ENCODE data around the gene HEXD. TPM values are rescaled to one million over a fixed set of nuclear protein-coding genes. Genes with fewer than 3 reads are reported as not detected.
A peak's percentile ranks its signal among the peaks of the same experiment; 100 is the strongest.

The HEXD gene
- total and polyA plus RNA-seq, 4 experiments from 2014 or later = 12.6 to 113 (median 60.2) TPM

GRCh38 chr17:82433560-82434215 lies 15.5 kb downstream of the HEXD start:
- peaks cover 5% of the 10 kb centered on the region for H3K36me3 ChIP-seq (ENCODE audit: insufficient read depth, low read length)
- H3K27ac ChIP-seq (ENCODE audit: low read depth, low read length) = no peak overlapping the region
- H3K4me3 ChIP-seq (ENCODE audit: low read length in 2 of 2) = no peak overlapping the region
- Mint-ChIP-seq H3K27ac (peak overlapping the region in 1 of 7 donors; percentile 70), H3K9me3 (peaks cover 0 to 2% (median 0%) of the 10 kb centered on the region in 8 donors), H3K4me1 (peaks cover 8 to 31% (median 14%) of the 10 kb centered on the region in 4 donors), H3K4me3 (no peak overlapping the region), H3K36me3 (peaks cover 11 to 12% of the 10 kb centered on the region in 2 donors), H3K27me3 (no peaks in the 10 kb centered on the region)
- H3K27me3 ChIP-seq (ENCODE audit: insufficient read depth, low read length) = no peaks in the 10 kb centered on the region
- intact Hi-C loops (cut with micrococcal nuclease) = no loop called here
- ChIA-PET CTCF (ENCODE audit: partially characterized antibody) (interaction anchor here (0.5 to 1.2 kb wide), 3 partner anchors 9 to 121 kb away, joined by 3 to 5 read pairs (median 3); no protein-coding TSS in a partner anchor), POLR2A (ENCODE audit: partially characterized antibody) (interaction anchor here (1.3 kb wide), 1 partner anchor 25 kb away, joined by 5 read pairs; the partner anchor contains the start of gene NARF)
- H3K4me1 ChIP-seq (ENCODE audit: insufficient read depth, low read length) = peaks cover 14% of the 10 kb centered on the region
- no peaks in the 10 kb centered on the region for H3K9me3 ChIP-seq (ENCODE audit: control insufficient read depth in 1 of 2, low read length in 2 of 2)
- no peak for DNase-seq

DNA sequence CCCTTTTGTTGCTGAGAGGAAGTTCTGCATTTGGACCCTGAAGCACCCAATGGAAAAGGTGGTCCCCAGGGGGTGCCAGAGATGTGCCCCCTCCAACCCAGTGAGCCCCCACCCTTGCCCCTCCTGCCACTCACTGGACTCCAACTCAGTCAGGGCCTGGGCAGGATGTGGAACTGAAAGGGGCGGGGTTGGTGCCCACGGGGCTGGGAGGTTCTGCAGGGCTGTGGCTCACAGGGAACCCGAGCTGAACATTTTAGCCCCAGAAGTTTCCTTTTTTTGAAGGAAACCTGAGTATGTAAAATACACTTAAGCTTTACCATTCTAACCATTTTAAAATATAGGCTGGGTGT lies 16.0 kb downstream of the HEXD start:
- peak overlapping the region in 2 of 7 donors; percentile 18 to 29 for H3K27ac Mint-ChIP-seq
- peaks cover 8 to 26% (median 12%) of the 10 kb centered on the region in 4 donors for H3K4me1 Mint-ChIP-seq
- H3K27me3 Mint-ChIP-seq = no peaks in the 10 kb centered on the region
- ChIA-PET CTCF (ENCODE audit: partially characterized antibody) (interaction anchor here (0.5 to 1.2 kb wide), 3 partner anchors 9 to 120 kb away, joined by 3 to 5 read pairs (median 3); no protein-coding TSS in a partner anchor), POLR2A (ENCODE audit: partially characterized antibody) (interaction anchor here (1.2 to 1.3 kb wide), 2 partner anchors 15 to 24 kb away, joined by 4 to 5 read pairs; partner anchors contain the start of gene NARF)
- peaks cover 0 to 2% (median 0%) of the 10 kb centered on the region in 8 donors for H3K9me3 Mint-ChIP-seq
- no peak overlapping the region for H3K27ac ChIP-seq (ENCODE audit: low read depth, low read length)
- DNase-seq = peak in 1 of 5 donors; percentile 25
- H3K36me3 Mint-ChIP-seq = peaks cover 10 to 11% of the 10 kb centered on the region in 2 donors
- peak overlapping the region in 1 of 8 donors; percentile 22 for H3K4me3 Mint-ChIP-seq
- no peak overlapping the region for H3K4me3 ChIP-seq (ENCODE audit: low read length in 2 of 2)
- no peaks in the 10 kb centered on the region for H3K9me3 ChIP-seq (ENCODE audit: control insufficient read depth in 1 of 2, low read length in 2 of 2)
- intact Hi-C loops (cut with micrococcal nuclease) = no loop called here
- H3K27me3 ChIP-seq (ENCODE audit: insufficient read depth, low read length) = no peaks in the 10 kb centered on the region
- H3K4me1 ChIP-seq (ENCODE audit: insufficient read depth, low read length) = peaks cover 13% of the 10 kb centered on the region
- peaks cover 5% of the 10 kb centered on the region for H3K36me3 ChIP-seq (ENCODE audit: insufficient read depth, low read length)

- H3K9me3 Mint-ChIP-seq = no peaks in the 10 kb centered on the region
- Histone ChIP-seq H3K9me3 (ENCODE audit: control insufficient read depth in 1 of 2, low read length in 2 of 2) (no peaks in the 10 kb centered on the region), H3K4me1 (ENCODE audit: insufficient read depth, low read length) (peaks cover 9% of the 10 kb centered on the region), H3K4me3 (ENCODE audit: low read length in 2 of 2) (no peak overlapping the region), H3K36me3 (ENCODE audit: insufficient read depth, low read length) (peaks cover 5% of the 10 kb centered on the region), H3K27me3 (ENCODE audit: insufficient read depth, low read length) (no peaks in the 10 kb centered on the region), H3K27ac (ENCODE audit: low read depth, low read length) (no peak overlapping the region)
- H3K27me3 Mint-ChIP-seq = no peaks in the 10 kb centered on the region
- intact Hi-C loops (cut with micrococcal nuclease) = no loop called here
- H3K4me1 Mint-ChIP-seq = peaks cover 3 to 17% (median 4%) of the 10 kb centered on the region in 4 donors
- DNase-seq = no peak
- H3K4me3 Mint-ChIP-seq = no peak overlapping the region
- peak overlapping the region in 1 of 7 donors; percentile 17 for H3K27ac Mint-ChIP-seq
- ChIA-PET POLR2A (ENCODE audit: partially characterized antibody) (interaction anchor here (1.1 to 1.3 kb wide), 3 partner anchors 9 to 23 kb away, joined by 4 to 5 read pairs (median 4); partner anchors contain the start of gene NARF), CTCF (ENCODE audit: partially characterized antibody) (interaction anchor here (1.2 kb wide), 1 partner anchor 10 kb away, joined by 5 read pairs; no protein-coding TSS in a partner anchor)
- peaks cover 1 to 5% of the 10 kb centered on the region in 2 donors for H3K36me3 Mint-ChIP-seq
These were observed 17.0 kb downstream of the HEXD start for GRCh38 chr17:82435103-82435502.

DNA sequence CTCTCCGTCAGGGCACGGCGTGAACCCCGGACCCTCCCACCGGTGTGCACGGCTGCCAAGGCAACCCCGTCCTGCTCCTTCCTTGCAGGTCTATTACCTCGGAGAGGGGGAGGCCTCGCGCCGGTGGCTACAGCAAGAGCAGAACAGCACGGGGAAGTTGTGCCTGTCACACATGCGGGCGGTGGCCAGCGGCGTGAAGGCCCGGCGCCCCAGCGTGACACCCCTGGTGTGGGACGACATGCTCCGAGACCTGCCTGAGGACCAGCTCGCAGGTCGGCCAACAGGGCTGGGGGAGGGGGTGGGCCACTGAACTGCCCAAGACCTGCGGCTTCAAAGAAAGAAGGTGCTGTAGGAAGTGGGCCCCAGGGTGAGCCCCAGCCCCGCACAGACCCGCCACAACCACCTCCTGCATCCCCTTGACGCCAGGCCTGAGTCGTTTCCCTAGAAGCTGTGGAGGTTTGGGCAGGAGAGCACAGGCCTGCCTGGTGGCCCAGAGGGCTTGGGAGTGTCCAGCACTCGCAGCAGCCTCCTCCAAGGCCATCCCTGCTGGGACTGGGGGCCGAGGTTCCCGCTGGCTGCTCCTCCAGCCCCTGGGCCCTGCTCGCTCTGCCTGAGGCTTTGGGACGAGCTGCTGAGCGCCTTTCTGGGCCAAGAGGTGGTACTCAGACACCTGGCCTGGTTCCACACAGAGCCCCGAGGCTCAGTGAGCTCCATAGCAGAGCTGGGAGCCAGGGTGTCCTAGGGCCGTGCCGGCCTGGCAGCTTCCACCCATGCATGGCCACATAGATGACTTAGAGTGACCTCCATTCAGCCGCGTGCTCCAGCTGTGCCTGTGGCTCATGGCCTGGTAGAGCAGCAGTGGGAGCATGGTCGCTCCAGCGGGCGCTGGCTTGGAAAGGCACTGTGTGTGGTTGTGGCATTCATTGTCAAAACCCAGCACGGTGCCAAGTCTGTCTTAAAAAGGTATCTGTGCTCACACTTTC lies 17.7 kb downstream of the HEXD start:
- Mint-ChIP-seq H3K4me1 (peaks cover 0 to 20% (median 4%) of the 10 kb centered on the region in 4 donors), H3K4me3 (no peak overlapping the region), H3K27me3 (no peaks in the 10 kb centered on the region), H3K36me3 (peaks cover 0 to 6% of the 10 kb centered on the region in 2 donors), H3K27ac (no peak overlapping the region), H3K9me3 (no peaks in the 10 kb centered on the region)
- Histone ChIP-seq H3K36me3 (ENCODE audit: insufficient read depth, low read length) (peaks cover 5% of the 10 kb centered on the region), H3K4me1 (ENCODE audit: insufficient read depth, low read length) (peaks cover 9% of the 10 kb centered on the region), H3K4me3 (ENCODE audit: low read length in 2 of 2) (no peak overlapping the region), H3K27ac (ENCODE audit: low read depth, low read length) (no peak overlapping the region), H3K9me3 (ENCODE audit: control insufficient read depth in 1 of 2, low read length in 2 of 2) (no peaks in the 10 kb centered on the region), H3K27me3 (ENCODE audit: insufficient read depth, low read length) (no peaks in the 10 kb centered on the region)
- intact Hi-C loops (cut with micrococcal nuclease) = no loop called here
- ChIA-PET CTCF (ENCODE audit: partially characterized antibody) (no interaction called here), POLR2A (ENCODE audit: partially characterized antibody) (interaction anchor here (1.1 kb wide), 2 partner anchors 8 to 13 kb away, joined by 4 to 7 read pairs; no protein-coding TSS in a partner anchor)
- no peak for DNase-seq

DNA sequence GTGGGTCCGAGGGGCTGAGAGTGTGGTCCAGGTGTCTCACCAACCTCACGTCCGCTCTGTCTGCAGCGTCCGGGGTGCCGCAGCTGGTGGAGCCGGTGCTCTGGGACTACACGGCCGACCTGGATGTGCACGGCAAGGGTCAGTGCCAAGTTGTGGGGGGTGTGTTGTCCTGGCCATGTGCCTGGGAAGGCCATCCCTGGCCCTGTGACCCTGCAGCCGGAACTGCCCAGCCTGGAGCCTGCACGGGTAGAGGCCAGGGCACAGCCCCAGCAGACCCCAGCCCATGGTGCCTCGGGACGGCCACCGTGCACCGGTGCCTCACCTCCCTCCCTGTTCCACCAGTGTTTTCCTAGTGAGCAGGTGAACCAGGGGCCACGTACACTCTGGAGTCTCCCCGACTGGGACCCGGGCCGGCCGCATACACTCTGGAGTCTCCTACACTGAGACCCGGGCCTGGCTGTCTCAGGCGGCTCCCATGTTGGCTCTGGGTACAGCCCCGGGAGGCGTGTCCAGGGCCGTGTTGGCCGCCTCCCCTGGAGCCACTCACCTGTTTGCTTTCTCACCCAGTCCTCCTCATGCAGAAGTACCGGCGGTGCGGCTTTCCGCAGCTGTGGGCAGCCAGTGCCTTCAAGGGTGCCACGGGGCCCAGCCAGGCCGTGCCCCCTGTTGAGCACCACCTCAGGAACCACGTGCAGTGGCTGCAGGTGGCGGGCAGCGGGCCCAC lies 18.6 kb downstream of the HEXD start:
- intact Hi-C loops (cut with micrococcal nuclease) = no loop called here
- Mint-ChIP-seq H3K36me3 (peaks cover 0 to 7% of the 10 kb centered on the region in 2 donors), H3K4me1 (peaks cover 0 to 20% (median 4%) of the 10 kb centered on the region in 4 donors), H3K9me3 (no peaks in the 10 kb centered on the region), H3K27ac (no peak overlapping the region), H3K27me3 (no peaks in the 10 kb centered on the region), H3K4me3 (no peak overlapping the region)
- ChIA-PET POLR2A (ENCODE audit: partially characterized antibody) (interaction anchor here (1.1 kb wide), 1 partner anchor 13 kb away, joined by 7 read pairs; no protein-coding TSS in a partner anchor), CTCF (ENCODE audit: partially characterized antibody) (no interaction called here)
- H3K27me3 ChIP-seq (ENCODE audit: insufficient read depth, low read length) = no peaks in the 10 kb centered on the region
- DNase-seq = no peak
- peaks cover 6% of the 10 kb centered on the region for H3K36me3 ChIP-seq (ENCODE audit: insufficient read depth, low read length)
- peaks cover 9% of the 10 kb centered on the region for H3K4me1 ChIP-seq (ENCODE audit: insufficient read depth, low read length)
- H3K27ac ChIP-seq (ENCODE audit: low read depth, low read length) = no peak overlapping the region
- H3K4me3 ChIP-seq (ENCODE audit: low read length in 2 of 2) = no peak overlapping the region
- H3K9me3 ChIP-seq (ENCODE audit: control insufficient read depth in 1 of 2, low read length in 2 of 2) = no peaks in the 10 kb centered on the region

GRCh38 chr17:82437325-82437668 lies 19.1 kb downstream of the HEXD start:
- Histone ChIP-seq H3K4me1 (ENCODE audit: insufficient read depth, low read length) (peaks cover 9% of the 10 kb centered on the region), H3K27me3 (ENCODE audit: insufficient read depth, low read length) (no peaks in the 10 kb centered on the region), H3K36me3 (ENCODE audit: insufficient read depth, low read length) (peaks cover 9% of the 10 kb centered on the region), H3K9me3 (ENCODE audit: control insufficient read depth in 1 of 2, low read length in 2 of 2) (no peaks in the 10 kb centered on the region), H3K27ac (ENCODE audit: low read depth, low read length) (no peak overlapping the region), H3K4me3 (ENCODE audit: low read length in 2 of 2) (no peak overlapping the region)
- Mint-ChIP-seq H3K36me3 (peaks cover 0 to 7% of the 10 kb centered on the region in 2 donors), H3K4me3 (no peak overlapping the region), H3K27me3 (no peaks in the 10 kb centered on the region), H3K9me3 (no peaks in the 10 kb centered on the region), H3K27ac (no peak overlapping the region), H3K4me1 (peaks cover 0 to 20% (median 4%) of the 10 kb centered on the region in 4 donors)
- intact Hi-C loops (cut with micrococcal nuclease) = no loop called here
- no peak for DNase-seq
- ChIA-PET CTCF (ENCODE audit: partially characterized antibody) (no interaction called here), POLR2A (ENCODE audit: partially characterized antibody) (no interaction called here)

Measured in CD4-positive, alpha-beta memory T cell (primary cell).